Uterus (tissue), 4 donors: ENCODE measurements around the gene IL23R. TPM values are rescaled to one million over a fixed set of nuclear protein-coding genes. Genes with fewer than 3 reads are reported as not detected.

Source experiments
- DNase-seq, 2 donors: peaks; one replicate each; pipeline ENCODE4 v3.0.0-alpha.2; 2019 to 2020
- H3K27ac ChIP-seq, 2 donors: fragments of 200-600 bp; sonication (generic); 1 replicate in 1 of 2; 2 replicates in 1 of 2; pipeline ENCODE4 v1.5.1; 2016 to 2018
- H3K27me3 ChIP-seq, 2 donors: fragments of 200-600 bp; sonication (generic); one replicate each; pipeline ENCODE4 v1.5.1; 2018 to 2019; ENCODE audit warnings: control low read depth in 1 of 2
- H3K36me3 ChIP-seq, 2 donors: fragments of 200-600 bp; sonication (generic); one replicate each; pipeline ENCODE4 v1.5.1; 2019; ENCODE audit warnings: control low read depth in 1 of 2
- H3K4me1 ChIP-seq, 2 donors: fragments of 200-600 bp; sonication (generic); one replicate each; pipeline ENCODE4 v1.5.1; 2018 to 2019; ENCODE audit warnings: control low read depth in 1 of 2
- H3K4me3 ChIP-seq, 2 donors: fragments of 200-600 bp; sonication (generic); 1 replicate in 1 of 2; 2 replicates in 1 of 2; pipeline ENCODE4 v1.5.1; 2018 to 2019; ENCODE audit warnings: mild to moderate bottlenecking in 1 of 2
- H3K9me3 ChIP-seq, 2 donors: fragments of 200-600 bp; sonication (generic); one replicate each; pipeline ENCODE4 v1.5.1; 2019; ENCODE audit warnings: control low read depth in 1 of 2
- POLR2A ChIP-seq, 2 donors: fragments of 450-650 bp; IDR thresholded peaks; one replicate each; pipeline ENCODE4 v1.6.1; 2016; ENCODE audit warnings: antibody characterized with exemption in 2 of 2, mild to moderate bottlenecking in 1 of 2, moderate library complexity in 1 of 2
- intact Hi-C: fragments of 100-400 bp; cut with DNase I; formaldehyde crosslinking; loops from one replicate; pipeline ENCODE4 v1.15.1; 2023; ENCODE audit warnings: low total_unique reads
- total RNA-seq, 4 donors: library from RNA; depleted of rRNA in 3 of 4; stranded (reverse); fragments of >200 nt in 3 of 4; gene quantifications; one replicate each; pipeline versions ENCODE4 v1.1.0 to v1.2.4, GENCODE V29; 2014 to 2023
- TF ChIP-seq, protein P1 (sequence below), 4 experiments: fragments of 200-600 bp in 2 of 4; fragments of 450-650 bp in 2 of 4; sonication (generic) in 2 of 4; IDR thresholded peaks; one replicate each; pipeline ENCODE4 v1.5.1; 2016 to 2019; ENCODE audit warnings: antibody characterized with exemption in 4 of 4, mild to moderate bottlenecking in 2 of 4, moderate library complexity in 1 of 4
- donor health status: DM: yes; HTN: yes; CAD: no.

The IL23R gene
- total RNA-seq, 4 donors from 2014 or later = 0.21 TPM; not detected in 3

DNA sequence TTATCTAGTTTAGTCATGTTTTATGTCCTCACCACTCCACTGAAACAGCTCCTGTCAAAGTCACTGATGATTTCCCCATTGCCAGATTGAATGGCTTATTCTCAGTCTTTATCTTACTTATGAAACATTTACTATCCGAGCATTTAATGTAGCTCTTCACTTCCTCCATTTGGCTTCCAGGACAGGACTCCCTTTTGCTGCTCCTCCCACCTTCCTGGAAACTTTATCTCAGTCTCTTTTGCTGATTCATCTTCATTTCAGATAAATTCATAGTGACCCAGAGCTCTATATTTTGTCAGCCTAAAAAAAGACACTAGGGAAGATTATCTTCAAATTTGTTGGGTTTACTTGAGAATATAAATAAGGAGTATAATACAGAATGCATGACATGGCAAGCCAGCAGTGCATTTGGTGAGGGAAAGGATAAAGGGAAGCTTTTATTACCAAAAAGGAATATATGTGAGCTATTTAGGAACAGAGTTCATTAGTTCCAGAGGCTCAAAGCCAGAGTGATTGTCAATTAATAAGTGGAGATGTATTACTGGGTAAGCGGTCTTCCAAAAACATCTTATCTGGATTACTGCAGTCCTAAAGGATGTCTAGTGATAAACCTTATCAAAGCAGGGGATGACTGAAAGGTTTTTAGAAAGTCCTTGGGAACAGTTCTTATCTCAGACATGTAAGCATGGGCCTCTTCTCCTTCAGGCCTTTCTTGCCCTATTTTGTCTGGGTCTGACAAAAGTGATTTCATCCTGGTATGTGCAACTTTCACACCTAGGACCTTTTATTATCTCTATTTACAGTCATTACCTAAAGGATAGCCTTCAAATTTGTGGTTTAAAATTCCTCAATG, 25.6 kb downstream of the IL23R start:
- intact Hi-C loops = no loop called here
- Histone ChIP-seq H3K4me1 (no peaks in the 10 kb centered on the region), H3K4me3 (no peak overlapping the region), H3K27ac (no peak overlapping the region), H3K36me3 (no peaks in the 10 kb centered on the region), H3K27me3 (no peaks in the 10 kb centered on the region), H3K9me3 (no peaks in the 10 kb centered on the region)
- DNase-seq = no peak
- TF ChIP-seq POLR2A (IDR thresholded peaks at IDR 0.05) = no peak
- TF ChIP-seq, protein P1, sequence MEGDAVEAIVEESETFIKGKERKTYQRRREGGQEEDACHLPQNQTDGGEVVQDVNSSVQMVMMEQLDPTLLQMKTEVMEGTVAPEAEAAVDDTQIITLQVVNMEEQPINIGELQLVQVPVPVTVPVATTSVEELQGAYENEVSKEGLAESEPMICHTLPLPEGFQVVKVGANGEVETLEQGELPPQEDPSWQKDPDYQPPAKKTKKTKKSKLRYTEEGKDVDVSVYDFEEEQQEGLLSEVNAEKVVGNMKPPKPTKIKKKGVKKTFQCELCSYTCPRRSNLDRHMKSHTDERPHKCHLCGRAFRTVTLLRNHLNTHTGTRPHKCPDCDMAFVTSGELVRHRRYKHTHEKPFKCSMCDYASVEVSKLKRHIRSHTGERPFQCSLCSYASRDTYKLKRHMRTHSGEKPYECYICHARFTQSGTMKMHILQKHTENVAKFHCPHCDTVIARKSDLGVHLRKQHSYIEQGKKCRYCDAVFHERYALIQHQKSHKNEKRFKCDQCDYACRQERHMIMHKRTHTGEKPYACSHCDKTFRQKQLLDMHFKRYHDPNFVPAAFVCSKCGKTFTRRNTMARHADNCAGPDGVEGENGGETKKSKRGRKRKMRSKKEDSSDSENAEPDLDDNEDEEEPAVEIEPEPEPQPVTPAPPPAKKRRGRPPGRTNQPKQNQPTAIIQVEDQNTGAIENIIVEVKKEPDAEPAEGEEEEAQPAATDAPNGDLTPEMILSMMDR (IDR thresholded peaks at IDR 0.05) = no peak

DNA sequence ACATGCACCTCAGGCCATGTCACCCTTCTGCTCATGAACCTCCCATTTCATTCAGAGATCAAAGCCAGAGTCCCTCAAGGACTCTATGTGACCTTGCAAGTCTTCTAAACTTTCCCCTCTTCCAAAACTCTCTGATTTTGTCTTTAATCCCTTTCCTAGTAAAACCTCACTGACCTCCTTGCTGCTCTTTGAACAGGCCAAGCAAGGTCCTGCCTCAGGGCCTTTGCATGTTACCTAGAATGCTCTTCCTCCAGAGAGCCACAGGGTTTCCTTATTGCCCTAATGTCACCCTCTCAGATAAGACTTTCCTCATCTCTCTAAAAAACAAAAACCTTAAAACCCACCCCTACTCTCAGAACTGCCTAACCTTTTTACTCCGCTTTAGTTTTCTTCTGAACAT, 26.6 kb downstream of the IL23R start:
- no peak for TF ChIP-seq POLR2A (IDR thresholded peaks at IDR 0.05)
- TF ChIP-seq, protein P1 (IDR thresholded peaks at IDR 0.05) = no peak
- Histone ChIP-seq H3K36me3 (no peaks in the 10 kb centered on the region), H3K9me3 (no peaks in the 10 kb centered on the region), H3K27ac (no peak overlapping the region), H3K27me3 (no peaks in the 10 kb centered on the region), H3K4me3 (no peak overlapping the region), H3K4me1 (no peaks in the 10 kb centered on the region)
- intact Hi-C loops = no loop called here
- no peak for DNase-seq

DNA sequence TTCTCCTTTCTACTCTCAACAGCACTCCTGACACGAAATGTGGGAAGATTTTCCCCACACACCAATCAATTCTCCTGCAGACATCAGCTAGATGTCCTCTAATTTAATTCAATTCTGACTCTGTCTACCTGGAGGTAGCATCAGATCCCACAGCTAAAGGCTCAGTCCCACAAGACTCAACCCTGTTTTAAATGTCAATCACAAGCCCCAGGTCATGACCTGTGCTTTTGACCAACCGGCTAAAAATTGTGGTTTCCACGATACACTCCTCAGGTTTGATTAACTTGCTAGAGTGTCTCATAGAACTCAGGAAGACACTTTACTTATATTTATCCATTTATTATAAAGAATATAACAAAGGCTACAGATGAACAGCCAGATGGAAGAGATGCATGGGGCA, 27.4 kb downstream of the IL23R start:
- intact Hi-C loops = no loop called here
- Histone ChIP-seq H3K36me3 (no peaks in the 10 kb centered on the region), H3K9me3 (no peaks in the 10 kb centered on the region), H3K4me1 (no peaks in the 10 kb centered on the region), H3K27me3 (no peaks in the 10 kb centered on the region), H3K27ac (no peak overlapping the region), H3K4me3 (no peak overlapping the region)
- DNase-seq = no peak
- TF ChIP-seq, protein P1 (IDR thresholded peaks at IDR 0.05) = no peak
- no peak for TF ChIP-seq POLR2A (IDR thresholded peaks at IDR 0.05)

DNA sequence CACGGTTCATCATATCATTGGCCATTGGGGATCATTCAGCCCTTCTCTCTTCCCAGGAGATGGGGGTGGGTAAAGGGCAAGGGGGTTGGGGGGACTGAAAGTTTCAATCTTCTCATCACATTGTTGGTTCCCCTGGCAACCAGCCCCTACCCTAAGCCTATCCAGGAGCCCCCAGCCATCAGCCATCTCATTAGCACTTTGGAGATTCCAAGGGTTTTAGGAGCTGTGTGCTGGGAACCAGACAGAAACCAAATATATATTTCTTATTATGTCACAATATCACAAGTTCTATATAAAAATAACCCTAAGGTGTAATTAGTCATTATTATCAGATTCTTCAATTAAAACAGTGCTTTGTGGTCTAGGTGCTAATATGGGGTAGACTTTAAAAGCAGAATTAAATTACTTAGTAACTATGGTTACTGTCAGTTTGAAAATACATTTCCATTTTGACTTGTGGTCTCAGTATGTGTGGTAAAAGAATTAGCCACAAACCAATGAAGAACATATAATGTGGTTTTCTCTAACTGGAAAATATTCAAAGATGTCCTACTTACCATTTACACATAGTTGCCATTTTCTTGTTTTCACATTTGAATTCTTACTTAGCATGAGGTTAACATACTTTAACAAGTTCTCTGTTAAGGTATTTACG, 28.1 kb downstream of the IL23R start:
- H3K36me3 ChIP-seq = no peaks in the 10 kb centered on the region
- no peaks in the 10 kb centered on the region for H3K27me3 ChIP-seq
- H3K4me1 ChIP-seq = no peaks in the 10 kb centered on the region
- no peak overlapping the region for H3K4me3 ChIP-seq
- TF ChIP-seq, protein P1 (IDR thresholded peaks at IDR 0.05) = no peak
- TF ChIP-seq POLR2A (IDR thresholded peaks at IDR 0.05) = no peak
- intact Hi-C loops = no loop called here
- H3K27ac ChIP-seq = no peak overlapping the region
- no peak for DNase-seq
- H3K9me3 ChIP-seq = no peaks in the 10 kb centered on the region

DNA sequence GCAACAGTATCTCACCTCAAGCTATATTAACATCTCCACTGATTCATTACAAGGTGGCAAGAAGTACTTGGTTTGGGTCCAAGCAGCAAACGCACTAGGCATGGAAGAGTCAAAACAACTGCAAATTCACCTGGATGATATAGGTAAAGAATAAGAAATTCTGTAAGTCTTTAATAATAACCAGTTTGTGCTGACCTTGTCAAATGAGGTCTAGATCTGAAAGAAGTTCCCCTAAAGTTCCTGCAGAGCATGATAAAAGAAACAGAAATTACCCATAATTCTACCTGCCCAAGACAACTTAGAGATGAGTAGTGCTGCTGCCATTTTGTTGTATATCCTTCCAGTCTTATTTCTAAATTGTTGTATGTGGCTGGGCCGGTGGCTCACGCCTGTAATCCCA, 34.5 kb downstream of the IL23R start:
- H3K27ac ChIP-seq = no peak overlapping the region
- H3K27me3 ChIP-seq = no peaks in the 10 kb centered on the region
- H3K4me1 ChIP-seq = no peaks in the 10 kb centered on the region
- TF ChIP-seq, protein P1 (IDR thresholded peaks at IDR 0.05) = no peak
- no peak for TF ChIP-seq POLR2A (IDR thresholded peaks at IDR 0.05)
- no peaks in the 10 kb centered on the region for H3K36me3 ChIP-seq
- no peaks in the 10 kb centered on the region for H3K9me3 ChIP-seq
- no peak for DNase-seq
- intact Hi-C loops = no loop called here
- H3K4me3 ChIP-seq = no peak overlapping the region
